ENCODE data around the gene KCTD1. TPM values are rescaled to one million over a fixed set of nuclear protein-coding genes. Genes with fewer than 3 reads are reported as not detected.

The KCTD1 gene
- total and polyA plus RNA-seq, 10 of the 15 experiments (the other 5 are each of a cell fraction or from before 2014, with no cell fraction given) = 1.5 to 13.4 (median 5.5) TPM

- Histone ChIP-seq H3K4me1 (ENCODE audit: control insufficient read depth, insufficient read depth, low read length) (no peaks in the 10 kb centered on the region; the same call in 1 of the 2 replicates), H3K27ac (ENCODE audit: control insufficient read depth, insufficient read depth) (no peak overlapping the region), H3K4me2 (ENCODE audit: control insufficient read depth, insufficient read depth) (no peak overlapping the region), H3K9ac (ENCODE audit: control insufficient read depth, insufficient read depth, low read length) (no peak overlapping the region), H3K9me3 (replicated peaks; ENCODE audit: control insufficient read depth, insufficient read depth, low read length) (no peaks in the 10 kb centered on the region), H3K27me3 (replicated peaks in 1 of 2; ENCODE audit: control insufficient read depth in 2 of 2, insufficient read depth in 2 of 2, low read length in 1 of 2) (no peaks in the 10 kb centered on the region), H2AFZ (ENCODE audit: control insufficient read depth, low read depth, low read length) (no peak overlapping the region), H4K20me1 (ENCODE audit: control insufficient read depth, insufficient read depth) (no peaks in the 10 kb centered on the region), H3K79me2 (ENCODE audit: control insufficient read depth, insufficient read depth, low read length) (no peaks in the 10 kb centered on the region; the same call in 1 of the 2 replicates), H3K36me3 (ENCODE audit: control insufficient read depth in 2 of 2, insufficient read depth in 2 of 2, low read length in 1 of 2) (0 out of 4 replicates have a peak, but pooled peaks cover 0 to under 1% of the 10 kb centered on the region in 2 experiments), H3K4me3 (no peak overlapping the region)
- no TSS peak for BruUV-seq (replicated peaks)
- ATAC-seq = no peak
- intact Hi-C loops (cut with micrococcal nuclease; ENCODE audit: unreplicated experiment) (no loop called here), in situ Hi-C loops (cut with MboI) (no loop called here)
- ChIA-PET POLR2A (no interaction called here), RAD21 (ENCODE audit: unreplicated experiment) (no interaction called here), SMC1A (ENCODE audit: uncharacterized antibody, unreplicated experiment) (interaction anchor here (1.0 kb wide), 1 partner anchor 10 kb away, joined by 3 read pairs; no protein-coding TSS in a partner anchor), CTCF (interaction anchor here (0.6 kb wide), 1 partner anchor 911 kb away, joined by 3 read pairs; no protein-coding TSS in a partner anchor)
- TF ChIP-seq HDAC6 (IDR thresholded peaks at IDR 0.05; ENCODE audit: unreplicated experiment) (no peak), ATF3 (IDR thresholded peaks at IDR 0.05; ENCODE audit: borderline replicate concordance, extremely low read depth, low read depth, low read length) (no peak), USF2 (IDR thresholded peaks at IDR 0.05; ENCODE audit: borderline replicate concordance, low read depth, low read length) (no peak), TARDBP (IDR thresholded peaks at IDR 0.05; ENCODE audit: borderline replicate concordance) (no peak), JUNB (IDR thresholded peaks at IDR 0.05) (no peak), NBN (IDR thresholded peaks at IDR 0.05) (no peak), CREM (IDR thresholded peaks at IDR 0.05; ENCODE audit: low read depth) (no peak), MTA3 (IDR thresholded peaks at IDR 0.05; ENCODE audit: borderline replicate concordance, low read length) (no peak), ZBED1 (IDR thresholded peaks at IDR 0.05; ENCODE audit: borderline replicate concordance) (no peak)
- TF ChIP-seq, protein P1, sequence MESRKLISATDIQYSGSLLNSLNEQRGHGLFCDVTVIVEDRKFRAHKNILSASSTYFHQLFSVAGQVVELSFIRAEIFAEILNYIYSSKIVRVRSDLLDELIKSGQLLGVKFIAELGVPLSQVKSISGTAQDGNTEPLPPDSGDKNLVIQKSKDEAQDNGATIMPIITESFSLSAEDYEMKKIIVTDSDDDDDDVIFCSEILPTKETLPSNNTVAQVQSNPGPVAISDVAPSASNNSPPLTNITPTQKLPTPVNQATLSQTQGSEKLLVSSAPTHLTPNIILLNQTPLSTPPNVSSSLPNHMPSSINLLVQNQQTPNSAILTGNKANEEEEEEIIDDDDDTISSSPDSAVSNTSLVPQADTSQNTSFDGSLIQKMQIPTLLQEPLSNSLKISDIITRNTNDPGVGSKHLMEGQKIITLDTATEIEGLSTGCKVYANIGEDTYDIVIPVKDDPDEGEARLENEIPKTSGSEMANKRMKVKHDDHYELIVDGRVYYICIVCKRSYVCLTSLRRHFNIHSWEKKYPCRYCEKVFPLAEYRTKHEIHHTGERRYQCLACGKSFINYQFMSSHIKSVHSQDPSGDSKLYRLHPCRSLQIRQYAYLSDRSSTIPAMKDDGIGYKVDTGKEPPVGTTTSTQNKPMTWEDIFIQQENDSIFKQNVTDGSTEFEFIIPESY (IDR thresholded peaks at IDR 0.05) = no peak
- no peak for DNase-seq (ENCODE audit: low read depth, low spot score)
- FAIRE-seq = no peak
Measured at GRCh38 chr18:26535630-26536029, 12.7 kb downstream of the KCTD1 start.
